Caco-2 (cell line): ENCODE results near the gene SLC1A2. TPM values are rescaled to one million over a fixed set of nuclear protein-coding genes. Genes with fewer than 3 reads are reported as not detected.

ENCODE experiments used
- BruUV-seq: library from RNA; stranded (reverse); fragments of 400-500 nt; replicated peaks from 2 replicates; lab custom pipeline; 2021; lab: Mats Ljungman, UMichigan
- CTCF ChIA-PET: fragments of 300-600 bp; sonication (Branson Sonifier 250); formaldehyde crosslinking; loops from one replicate; lab custom pipeline; 2022; ENCODE audit warnings: antibody characterized with exemption; lab: Charles Lee
- POLR2A ChIA-PET: fragments of 300-600 bp; sonication (Branson Sonifier 250); formaldehyde crosslinking; loops from one replicate; lab custom pipeline; 2022; ENCODE audit warnings: antibody characterized with exemption; lab: Charles Lee
- DNase-seq, 2 experiments: peaks; one replicate each; pipeline versions ENCODE4 v3.0.0 to v3.0.0-alpha.2; 2020 to 2022
- H3K27me3 ChIP-seq: replicated peaks from 2 replicates; pipeline ENCODE4 v1.6.0; 2011; ENCODE audit warnings: low read length; ENCODE audit not compliant: control insufficient read depth, insufficient read depth
- H3K36me3 ChIP-seq: 2 replicates; pipeline ENCODE4 v1.5.1; 2011; ENCODE audit warnings: low read length; ENCODE audit not compliant: control insufficient read depth, insufficient read depth
- H3K4me1 ChIP-seq: fragments of 250-450 bp; sonication (Bioruptor Pico); 2 replicates; pipeline ENCODE4 v1.5.1; 2020; ENCODE audit warnings: mild to moderate bottlenecking
- H3K4me3 ChIP-seq: 2 replicates; pipeline ENCODE4 v1.5.1; 2011; ENCODE audit warnings: low read depth, mild to moderate bottlenecking, control low read depth, low read length
- H3K9me3 ChIP-seq: fragments of 250-450 bp; sonication (Bioruptor Pico); 2 replicates; pipeline ENCODE4 v1.5.1; 2020; ENCODE audit warnings: mild to moderate bottlenecking, moderate library complexity
- H3K27ac Mint-ChIP-seq: one replicate; pipeline ENCODE4 v1.8.0; 2022; ENCODE audit warnings: mixed read lengths; ENCODE audit not compliant: unreplicated experiment
- H3K27me3 Mint-ChIP-seq: one replicate; pipeline ENCODE4 v1.8.0; 2022; ENCODE audit warnings: mixed read lengths; ENCODE audit not compliant: insufficient read depth, unreplicated experiment
- H3K36me3 Mint-ChIP-seq: one replicate; pipeline ENCODE4 v1.8.0; 2022; ENCODE audit warnings: mild to moderate bottlenecking, mixed read lengths; ENCODE audit not compliant: insufficient read depth, unreplicated experiment
- H3K4me1 Mint-ChIP-seq: one replicate; pipeline ENCODE4 v1.8.0; 2022; ENCODE audit warnings: low read depth, mixed read lengths; ENCODE audit not compliant: unreplicated experiment
- H3K4me3 Mint-ChIP-seq: one replicate; pipeline ENCODE4 v1.8.0; 2022; ENCODE audit warnings: mild to moderate bottlenecking, moderate library complexity, mixed read lengths; ENCODE audit not compliant: unreplicated experiment
- H3K9me3 Mint-ChIP-seq: one replicate; pipeline ENCODE4 v1.8.0; 2022; ENCODE audit warnings: mixed read lengths; ENCODE audit not compliant: unreplicated experiment
- CTCF ChIP-seq, 2 experiments: fragments of 200-600 bp in 1 of 2; IDR thresholded peaks; 1 replicate in 1 of 2; 2 replicates in 1 of 2; pipeline versions ENCODE4 v1.5.1 to v1.8.0; 2011 to 2022; ENCODE audit warnings: antibody characterized with exemption in 1 of 2, control low read depth in 1 of 2, inconsistent platforms in 1 of 2, low read depth in 1 of 2, low read length in 1 of 2, mild to moderate bottlenecking in 1 of 2, moderate library complexity in 1 of 2; ENCODE audit not compliant: insufficient read depth in 1 of 2, severe bottlenecking in 1 of 2, unreplicated experiment in 1 of 2
- intact Hi-C: fragments of 100-400 bp; cut with micrococcal nuclease; formaldehyde crosslinking; loops from one replicate; pipeline ENCODE4 v1.10.0; 2022; ENCODE audit not compliant: unreplicated experiment
- total RNA-seq: library from RNA; stranded (reverse); gene quantifications from 2 replicates; pipeline ENCODE4 v1.2.3, GENCODE V29; 2022

SLC1A2 gene
- total RNA-seq, 1 experiment from 2014 or later: 2.0 TPM

- TF ChIP-seq CTCF (IDR thresholded peaks at IDR 0.05; ENCODE audit: insufficient read depth in 1 of 2, low read depth in 1 of 2, low read length in 1 of 2, severe bottlenecking in 1 of 2, unreplicated experiment in 1 of 2): no peak
- H3K27ac Mint-ChIP-seq: no peak overlapping the region
- Histone ChIP-seq H3K27me3 (no peaks in the 10 kb centered on the region), H3K4me1 (no peaks in the 10 kb centered on the region), H3K4me3 (no peak overlapping the region), H3K9me3 (no peaks in the 10 kb centered on the region), H3K36me3 (no peaks in the 10 kb centered on the region)
- no peaks in the 10 kb centered on the region for H3K9me3 Mint-ChIP-seq
- no peak for DNase-seq
- intact Hi-C loops: no loop called here
- ChIA-PET POLR2A (no interaction called here), CTCF (interaction anchor here (0.6 kb wide), 1 partner anchor 753 kb away, joined by 7 read pairs; no protein-coding TSS in a partner anchor)
- H3K4me1 Mint-ChIP-seq: no peaks in the 10 kb centered on the region
- no peak overlapping the region for H3K4me3 Mint-ChIP-seq
- H3K36me3 Mint-ChIP-seq: no peaks in the 10 kb centered on the region
- BruUV-seq: no TSS peak
- peaks cover 7% of the 10 kb centered on the region for H3K27me3 Mint-ChIP-seq
Observed at GRCh38 chr11:35265755-35266454, 153.5 kb downstream of the SLC1A2 start.

GRCh38 chr11:35262735-35263134 is 156.6 kb downstream of the SLC1A2 start:
- Mint-ChIP-seq H3K36me3 (no peaks in the 10 kb centered on the region), H3K27me3 (peaks cover 5% of the 10 kb centered on the region), H3K27ac (no peak overlapping the region), H3K4me3 (no peak overlapping the region), H3K9me3 (no peaks in the 10 kb centered on the region), H3K4me1 (no peaks in the 10 kb centered on the region)
- no peaks in the 10 kb centered on the region for H3K36me3 ChIP-seq
- ChIA-PET CTCF (no interaction called here), POLR2A (no interaction called here)
- no TSS peak for BruUV-seq
- DNase-seq: no peak
- no peaks in the 10 kb centered on the region for H3K27me3 ChIP-seq
- H3K9me3 ChIP-seq: no peaks in the 10 kb centered on the region
- intact Hi-C loops: no loop called here
- TF ChIP-seq CTCF (IDR thresholded peaks at IDR 0.05; ENCODE audit: insufficient read depth in 1 of 2, low read depth in 1 of 2, low read length in 1 of 2, severe bottlenecking in 1 of 2, unreplicated experiment in 1 of 2): no peak
- H3K4me3 ChIP-seq: no peak overlapping the region
- no peaks in the 10 kb centered on the region for H3K4me1 ChIP-seq

GRCh38 chr11:35262056-35262455 is 157.3 kb downstream of the SLC1A2 start:
- peaks cover 5% of the 10 kb centered on the region for H3K27me3 Mint-ChIP-seq
- POLR2A ChIA-PET: no interaction called here
- H3K36me3 ChIP-seq: no peaks in the 10 kb centered on the region
- no peaks in the 10 kb centered on the region for H3K27me3 ChIP-seq
- intact Hi-C loops: no loop called here
- H3K4me1 ChIP-seq: no peaks in the 10 kb centered on the region
- H3K27ac Mint-ChIP-seq: no peak overlapping the region
- no peaks in the 10 kb centered on the region for H3K4me1 Mint-ChIP-seq
- no peaks in the 10 kb centered on the region for H3K9me3 ChIP-seq
- no peaks in the 10 kb centered on the region for H3K9me3 Mint-ChIP-seq
- no peak overlapping the region for H3K4me3 ChIP-seq
- H3K36me3 Mint-ChIP-seq: no peaks in the 10 kb centered on the region
- no peak for TF ChIP-seq CTCF (IDR thresholded peaks at IDR 0.05; ENCODE audit: insufficient read depth in 1 of 2, low read depth in 1 of 2, low read length in 1 of 2, severe bottlenecking in 1 of 2, unreplicated experiment in 1 of 2)
- CTCF ChIA-PET: interaction anchor here (0.8 kb wide), 1 partner anchor 43 kb away, joined by 3 read pairs; no protein-coding TSS in a partner anchor
- H3K4me3 Mint-ChIP-seq: no peak overlapping the region
- no peak for DNase-seq
- BruUV-seq: no TSS peak
